HG03139 (cell line): ENCODE results near the gene RUNX3.

Experiments used
- ATAC-seq: cut with Tn5 transposase; IDR thresholded peaks from one replicate; pipeline ENCODE4 v1.9.1; 2021; ENCODE audit not compliant: unreplicated experiment

Gene RUNX3

DNA sequence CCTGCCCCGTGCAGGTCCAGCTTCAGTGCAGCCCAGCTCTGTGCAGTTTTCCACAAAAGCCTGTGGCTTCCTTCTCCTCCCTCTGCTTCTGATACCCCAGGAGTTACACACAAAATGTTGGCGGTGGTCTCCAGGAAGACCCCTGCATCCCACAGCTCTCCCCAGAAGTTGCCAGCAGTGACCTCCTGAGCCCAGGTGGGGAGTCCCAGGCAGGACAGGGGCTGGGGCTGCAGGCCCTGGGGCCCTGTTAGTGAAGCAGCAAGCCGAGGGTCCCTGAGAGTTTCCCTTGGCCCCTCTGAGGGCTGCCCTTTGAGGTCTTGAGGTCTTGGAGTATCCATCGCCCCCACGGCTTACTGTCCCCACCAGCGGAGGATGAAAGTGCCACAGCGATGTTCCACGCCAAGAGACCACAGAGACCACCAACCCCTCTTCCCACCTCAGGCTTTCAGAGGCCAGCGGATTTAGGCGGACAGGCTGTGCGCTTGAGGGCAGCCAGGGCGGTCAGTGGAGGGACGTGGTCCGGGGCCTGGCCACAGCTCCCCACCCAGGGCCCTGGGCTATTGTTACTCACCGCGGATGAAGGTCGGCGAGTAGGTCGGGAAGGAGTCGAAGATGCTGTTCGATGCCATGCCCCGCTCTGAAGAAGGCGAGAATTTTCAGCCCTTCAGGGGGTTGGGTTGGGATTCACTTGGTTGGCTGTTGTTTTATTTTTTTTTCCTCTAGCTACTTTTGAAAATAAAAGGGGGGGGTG is 34.0 kb upstream of the RUNX3 start:
- no peak for ATAC-seq

DNA sequence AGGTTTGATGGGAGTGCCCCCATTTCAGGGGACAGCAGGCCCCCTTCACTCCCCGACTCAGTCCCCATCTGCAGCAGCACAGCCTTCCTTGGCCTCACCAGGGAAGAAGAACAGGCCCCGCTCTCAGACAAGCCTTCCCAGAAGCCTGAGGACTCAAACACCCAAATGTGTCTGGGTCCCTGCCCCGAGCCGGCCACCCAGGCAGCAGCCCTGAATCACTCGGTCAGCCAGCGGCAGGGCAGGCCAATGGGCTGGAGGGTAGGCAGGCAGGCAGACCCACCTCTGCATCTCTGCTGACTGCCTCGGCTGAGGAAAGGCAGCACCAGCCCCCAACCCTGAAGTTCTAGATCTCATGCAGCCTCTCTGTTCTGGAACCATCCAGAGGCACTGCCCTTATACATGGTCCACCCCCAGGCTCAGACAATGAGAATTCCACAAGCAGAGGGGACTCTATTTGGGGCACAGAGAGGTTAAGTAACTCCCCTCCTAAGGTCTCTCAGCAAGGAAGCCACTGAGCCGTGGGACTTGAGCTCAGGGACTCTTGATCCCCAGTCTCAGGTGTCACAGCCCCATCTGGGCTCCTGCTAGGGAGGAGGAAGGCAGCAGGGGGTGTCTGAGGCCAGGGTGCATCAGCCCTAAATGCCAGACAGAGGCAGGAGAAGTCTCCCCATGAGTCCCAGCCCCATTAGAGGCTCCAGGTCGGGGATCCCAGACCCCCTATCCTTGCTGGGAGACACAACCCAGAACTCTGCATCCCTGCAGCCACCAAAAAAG is 33.2 kb upstream of the RUNX3 start:
- no peak for ATAC-seq

DNA sequence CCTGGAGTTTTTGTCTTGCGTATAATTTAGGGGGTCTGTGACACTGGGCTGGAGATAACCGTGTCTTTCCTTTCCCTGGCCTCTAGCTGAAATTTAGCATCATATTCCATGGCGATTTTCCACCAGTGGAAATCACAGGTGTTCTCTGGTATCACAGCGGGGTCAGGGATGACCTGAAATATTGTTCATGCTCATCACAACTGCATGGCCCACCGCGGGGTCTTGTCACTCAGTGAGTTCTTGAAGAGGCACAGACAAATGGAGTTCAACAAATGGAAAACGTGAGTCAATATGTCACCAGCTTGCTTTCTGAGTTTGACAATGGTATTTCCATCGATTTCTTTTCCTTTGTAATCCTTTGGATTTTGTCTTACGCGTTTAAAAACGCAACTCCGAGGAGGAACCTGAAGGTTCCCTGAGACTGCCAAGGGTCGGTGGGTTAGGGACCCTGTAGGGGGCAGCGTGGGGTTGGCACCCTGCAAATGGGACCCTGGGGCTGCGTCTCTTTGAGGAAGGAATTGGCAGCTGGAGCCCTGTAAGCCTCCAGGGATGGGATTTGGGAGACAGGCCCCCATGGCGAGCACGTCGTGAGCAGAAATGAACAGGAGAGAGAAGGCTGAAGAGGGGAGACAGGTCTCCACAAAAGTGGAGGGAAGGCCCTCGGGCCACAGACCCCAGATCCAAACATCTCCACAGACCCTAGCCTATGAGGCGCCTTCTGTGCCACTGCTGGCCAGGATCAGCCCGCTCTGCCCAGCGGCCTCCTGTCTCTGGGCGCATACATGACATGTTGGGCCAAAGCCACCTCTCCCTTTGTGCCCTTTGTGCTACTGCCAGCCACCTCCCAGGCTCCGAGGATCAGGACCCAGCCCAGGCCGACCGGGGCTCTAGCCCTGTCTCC is 32.1 kb upstream of the RUNX3 start:
- no peak for ATAC-seq

DNA sequence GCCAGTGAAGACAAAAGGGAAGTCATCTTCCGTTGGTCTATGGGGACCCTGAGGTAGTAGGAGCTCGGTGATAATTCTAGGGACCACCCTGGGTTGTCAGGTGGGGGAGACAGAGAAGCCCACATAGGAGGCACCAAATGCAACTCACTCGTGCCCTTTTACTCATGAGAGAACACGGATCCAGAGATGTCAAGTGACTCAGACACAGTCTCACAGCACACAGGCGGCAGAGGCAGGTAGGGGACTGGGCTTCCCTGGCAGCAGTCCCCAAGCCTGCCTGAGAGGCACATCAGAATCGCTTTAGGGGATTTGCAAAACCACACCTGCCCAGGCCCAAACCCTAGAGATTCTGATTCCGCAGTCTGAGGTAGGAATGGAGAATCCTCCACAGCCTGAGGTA is 31.3 kb upstream of the RUNX3 start:
- no peak for ATAC-seq

GRCh38 chr1:24960071-24960801 is 30.2 kb upstream of the RUNX3 start:
- no peak for ATAC-seq

GRCh38 chr1:24959623-24959975 is 29.5 kb upstream of the RUNX3 start:
- ATAC-seq: no peak

GRCh38 chr1:24958766-24959622 is 28.9 kb upstream of the RUNX3 start:
- no peak for ATAC-seq

- ATAC-seq: no peak
Measured at GRCh38 chr1:24957808-24958752, 28.0 kb upstream of the RUNX3 start.

DNA sequence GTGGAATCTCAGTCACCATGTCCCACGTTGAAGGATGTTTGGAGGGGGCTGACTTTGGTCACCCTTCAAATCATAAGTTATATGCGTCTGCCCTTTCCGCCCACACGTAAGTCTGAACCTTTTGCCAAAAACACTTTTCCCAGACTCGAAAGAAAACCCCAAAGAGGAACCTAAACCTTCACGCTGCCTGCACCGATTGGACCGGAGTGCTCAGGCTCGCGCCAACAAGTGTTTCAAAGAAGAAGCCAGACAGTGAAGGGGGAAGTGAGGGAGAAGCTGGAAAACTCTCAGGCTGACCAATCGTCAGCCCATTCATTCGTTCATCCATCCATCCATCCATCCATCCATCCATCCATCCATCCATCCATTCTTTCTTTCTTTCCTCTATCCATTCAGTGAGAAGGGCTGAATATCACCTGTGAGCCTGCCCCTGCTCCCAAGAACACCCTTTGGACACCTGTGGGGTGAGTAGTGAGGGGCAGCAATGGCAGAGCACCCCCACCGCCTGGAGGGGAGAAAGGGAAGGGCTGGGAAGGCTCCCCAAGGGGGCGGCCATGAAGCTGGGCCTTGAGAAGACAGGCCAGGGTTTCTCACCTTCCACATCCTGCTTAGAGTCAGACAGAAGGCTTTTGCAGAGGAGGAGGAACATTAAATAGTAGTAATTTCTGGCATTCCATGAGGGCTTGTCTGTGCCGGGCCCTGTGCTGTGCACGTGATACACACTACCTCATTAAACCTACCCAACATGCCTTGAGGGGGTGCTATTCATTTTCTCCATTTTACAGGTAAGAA is 27.1 kb upstream of the RUNX3 start:
- no peak for ATAC-seq

GRCh38 chr1:24955779-24956365 is 25.8 kb upstream of the RUNX3 start:
- no peak for ATAC-seq

- no peak for ATAC-seq
Measured at GRCh38 chr1:24955161-24955560, 25.1 kb upstream of the RUNX3 start.

- no peak for ATAC-seq
Measured at GRCh38 chr1:24954631-24955030, 24.6 kb upstream of the RUNX3 start.

DNA sequence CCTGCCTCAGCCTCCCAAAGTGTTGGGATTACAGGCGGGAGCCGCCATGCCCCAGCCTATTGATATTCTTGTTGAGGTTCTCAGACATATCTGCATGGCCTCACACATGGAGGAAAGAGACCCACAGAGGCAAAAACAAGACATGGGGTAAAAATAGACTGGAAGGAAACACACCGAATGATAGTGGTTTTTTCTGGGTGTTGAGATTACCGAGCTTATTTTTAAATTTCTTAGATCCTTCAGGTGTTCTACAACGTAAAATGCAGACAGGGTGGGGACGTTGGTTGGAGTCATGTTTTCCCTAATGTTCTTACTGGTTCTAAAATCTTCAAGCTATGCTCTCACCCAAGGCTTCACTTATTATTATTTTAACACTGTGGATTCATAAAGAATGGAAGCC is 23.9 kb upstream of the RUNX3 start:
- ATAC-seq: no peak

- no peak for ATAC-seq
Measured at GRCh38 chr1:24952413-24952841, 22.4 kb upstream of the RUNX3 start.

- no peak for ATAC-seq
Measured at GRCh38 chr1:24951810-24952412, 21.8 kb upstream of the RUNX3 start.

- no peak for ATAC-seq
Measured at GRCh38 chr1:24951337-24951736, 21.3 kb upstream of the RUNX3 start.

GRCh38 chr1:24949331-24949881 is 19.3 kb upstream of the RUNX3 start:
- no peak for ATAC-seq
